Measurements from ENCODE around the gene BCL2L11. TPM values are rescaled to one million over a fixed set of nuclear protein-coding genes. Genes with fewer than 3 reads are reported as not detected.
A peak's percentile ranks its signal among the peaks of the same experiment; 100 is the strongest.
"Not testable (repeated sequence)": the region's sequence is repeated elsewhere in the genome, so short reads cannot be mapped to it uniquely, and the experiment has no call there.

BCL2L11 gene, protein sequence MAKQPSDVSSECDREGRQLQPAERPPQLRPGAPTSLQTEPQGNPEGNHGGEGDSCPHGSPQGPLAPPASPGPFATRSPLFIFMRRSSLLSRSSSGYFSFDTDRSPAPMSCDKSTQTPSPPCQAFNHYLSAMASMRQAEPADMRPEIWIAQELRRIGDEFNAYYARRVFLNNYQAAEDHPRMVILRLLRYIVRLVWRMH
- total RNA-seq, result 10 to 100 TPM in 2 of 4 donors, 1 to 10 TPM in 2; 8.3 to 30.0 (median 19.6) TPM
- polyA plus RNA-seq, result 10 to 100 TPM; 12.6 to 19.4 (median 16.0) TPM

- intact Hi-C loops (cut with DNase I), result loop anchor here (10.0 kb wide), 1 partner anchor 934 kb away; the partner anchor contains the start of gene TMEM87B
- Histone ChIP-seq H3K27ac (peak within 1 kb of the TSS; percentile 60 to 75 (median 71)), H3K36me3 (peaks cover 0 to 9% (median 2%) of the 10 kb centered on the region in 4 donors), H3K27me3 (peaks cover 18 to 51% (median 40%) of the 10 kb centered on the region in 3 donors), H3K9me3 (no peaks in the 10 kb centered on the region), H3K4me3 (peak within 1 kb of the TSS; percentile 52 to 82 (median 76)), H3K4me1 (peaks cover 0 to 59% (median 53%) of the 10 kb centered on the region in 4 donors)
- peak; percentile 70 to 92 (median 90) for TF ChIP-seq POLR2AphosphoS5 (IDR thresholded peaks at IDR 0.05)
- TF ChIP-seq EP300 (IDR thresholded peaks at IDR 0.05), result no peak
- WGBS, 2 donors, result 0 to 1% methylated on average over 98 of the region's 98 CpGs
- DNase-seq, result peak; percentile 94
Measured at GRCh38 chr2:111120253-111121027, at the start of gene BCL2L11. BCL2L11 (plus strand) TSS chr2:111120914; CDS start chr2:111123746, 2,832 bp downstream.

GRCh38 chr2:111071600-111072171 is 49.0 kb upstream of the BCL2L11 start:
- peak in 2 of 4 donors; percentile 33 to 46 for TF ChIP-seq POLR2AphosphoS5 (IDR thresholded peaks at IDR 0.05)
- TF ChIP-seq, protein P1, sequence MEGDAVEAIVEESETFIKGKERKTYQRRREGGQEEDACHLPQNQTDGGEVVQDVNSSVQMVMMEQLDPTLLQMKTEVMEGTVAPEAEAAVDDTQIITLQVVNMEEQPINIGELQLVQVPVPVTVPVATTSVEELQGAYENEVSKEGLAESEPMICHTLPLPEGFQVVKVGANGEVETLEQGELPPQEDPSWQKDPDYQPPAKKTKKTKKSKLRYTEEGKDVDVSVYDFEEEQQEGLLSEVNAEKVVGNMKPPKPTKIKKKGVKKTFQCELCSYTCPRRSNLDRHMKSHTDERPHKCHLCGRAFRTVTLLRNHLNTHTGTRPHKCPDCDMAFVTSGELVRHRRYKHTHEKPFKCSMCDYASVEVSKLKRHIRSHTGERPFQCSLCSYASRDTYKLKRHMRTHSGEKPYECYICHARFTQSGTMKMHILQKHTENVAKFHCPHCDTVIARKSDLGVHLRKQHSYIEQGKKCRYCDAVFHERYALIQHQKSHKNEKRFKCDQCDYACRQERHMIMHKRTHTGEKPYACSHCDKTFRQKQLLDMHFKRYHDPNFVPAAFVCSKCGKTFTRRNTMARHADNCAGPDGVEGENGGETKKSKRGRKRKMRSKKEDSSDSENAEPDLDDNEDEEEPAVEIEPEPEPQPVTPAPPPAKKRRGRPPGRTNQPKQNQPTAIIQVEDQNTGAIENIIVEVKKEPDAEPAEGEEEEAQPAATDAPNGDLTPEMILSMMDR (IDR thresholded peaks at IDR 0.05), result no peak
- Histone ChIP-seq H3K4me1 (peaks cover 0 to 5% (median 2%) of the 10 kb centered on the region in 4 donors), H3K36me3 (no peaks in the 10 kb centered on the region), H3K27me3 (no peaks in the 10 kb centered on the region), H3K9me3 (peaks cover 0 to 6% (median 0%) of the 10 kb centered on the region in 4 donors), H3K4me3 (no peak overlapping the region), H3K27ac (peak overlapping the region in 3 of 4 donors; percentile 10 to 26 (median 21))
- no peak for DNase-seq
- intact Hi-C loops (cut with DNase I), result no loop called here
- 58 to 74% methylated on average over 5 of the region's 5 CpGs for WGBS, 2 donors

GRCh38 chr2:111072220-111072871 is 48.4 kb upstream of the BCL2L11 start:
- H3K27ac ChIP-seq, result peak overlapping the region in 3 of 4 donors; percentile 10 to 26 (median 21)

GRCh38 chr2:111082659-111083058 is 38.1 kb upstream of the BCL2L11 start:
- DNase-seq; H3K27me3 ChIP-seq; intact Hi-C loops (cut with DNase I); H3K36me3 ChIP-seq; H3K9me3 ChIP-seq; H3K27ac ChIP-seq; H3K4me1 ChIP-seq; H3K4me3 ChIP-seq: not testable (repeated sequence)
- 0% methylated on average over 1 of the region's 1 CpG for WGBS, 2 donors

More at GRCh38 chr2:111072220-111072871, 48.4 kb upstream of the BCL2L11 start:
- Histone ChIP-seq H3K4me1 (peaks cover 0 to 5% (median 2%) of the 10 kb centered on the region in 4 donors), H3K4me3 (no peak overlapping the region), H3K27me3 (no peaks in the 10 kb centered on the region), H3K9me3 (peaks cover 0 to 6% (median 0%) of the 10 kb centered on the region in 4 donors), H3K36me3 (no peaks in the 10 kb centered on the region)
- 61 to 69% methylated on average over 2 of the region's 2 CpGs for WGBS, 2 donors
- TF ChIP-seq EP300 (IDR thresholded peaks at IDR 0.05), result no peak
- no peak for TF ChIP-seq POLR2AphosphoS5 (IDR thresholded peaks at IDR 0.05)
- TF ChIP-seq, protein P1 (IDR thresholded peaks at IDR 0.05), result no peak
- no peak for TF ChIP-seq POLR2A (IDR thresholded peaks at IDR 0.05)
- intact Hi-C loops (cut with DNase I), result no loop called here
- DNase-seq, result no peak

GRCh38 chr2:111091811-111092211 is 28.9 kb upstream of the BCL2L11 start:
- intact Hi-C loops (cut with DNase I), result no loop called here
- WGBS, 2 donors, result 83 to 90% methylated on average over 3 of the region's 3 CpGs
- Histone ChIP-seq H3K4me1 (no peaks in the 10 kb centered on the region), H3K4me3 (no peak overlapping the region), H3K27ac (no peak overlapping the region), H3K36me3 (no peaks in the 10 kb centered on the region), H3K27me3 (no peaks in the 10 kb centered on the region), H3K9me3 (no peaks in the 10 kb centered on the region)
- DNase-seq, result no peak
- TF ChIP-seq POLR2A (IDR thresholded peaks at IDR 0.05) (no peak), EP300 (IDR thresholded peaks at IDR 0.05) (no peak), POLR2AphosphoS5 (IDR thresholded peaks at IDR 0.05) (no peak)
- TF ChIP-seq, protein P1 (IDR thresholded peaks at IDR 0.05), result no peak

All from sigmoid colon (tissue), 7 donors.